Esophagus squamous epithelium (tissue), 4 donors: ENCODE data around the gene SVOPL.

Experiments
- POLR2A ChIP-seq, 4 donors: fragments of 450-650 bp; IDR thresholded peaks; one replicate each; pipeline ENCODE4 v1.6.1; 2017; ENCODE audit warnings: antibody characterized with exemption in 4 of 4, mild to moderate bottlenecking in 4 of 4, moderate library complexity in 3 of 4
- TF ChIP-seq, protein P1 (sequence below), 6 experiments: fragments of 450-650 bp in 4 of 6; fragments of 200-600 bp in 2 of 6; sonication (generic) in 2 of 6; IDR thresholded peaks; one replicate each; pipeline ENCODE4 v1.5.1; 2016 to 2019; ENCODE audit warnings: antibody characterized with exemption in 6 of 6, mild to moderate bottlenecking in 4 of 6, moderate library complexity in 4 of 6

- TF ChIP-seq, protein P1, sequence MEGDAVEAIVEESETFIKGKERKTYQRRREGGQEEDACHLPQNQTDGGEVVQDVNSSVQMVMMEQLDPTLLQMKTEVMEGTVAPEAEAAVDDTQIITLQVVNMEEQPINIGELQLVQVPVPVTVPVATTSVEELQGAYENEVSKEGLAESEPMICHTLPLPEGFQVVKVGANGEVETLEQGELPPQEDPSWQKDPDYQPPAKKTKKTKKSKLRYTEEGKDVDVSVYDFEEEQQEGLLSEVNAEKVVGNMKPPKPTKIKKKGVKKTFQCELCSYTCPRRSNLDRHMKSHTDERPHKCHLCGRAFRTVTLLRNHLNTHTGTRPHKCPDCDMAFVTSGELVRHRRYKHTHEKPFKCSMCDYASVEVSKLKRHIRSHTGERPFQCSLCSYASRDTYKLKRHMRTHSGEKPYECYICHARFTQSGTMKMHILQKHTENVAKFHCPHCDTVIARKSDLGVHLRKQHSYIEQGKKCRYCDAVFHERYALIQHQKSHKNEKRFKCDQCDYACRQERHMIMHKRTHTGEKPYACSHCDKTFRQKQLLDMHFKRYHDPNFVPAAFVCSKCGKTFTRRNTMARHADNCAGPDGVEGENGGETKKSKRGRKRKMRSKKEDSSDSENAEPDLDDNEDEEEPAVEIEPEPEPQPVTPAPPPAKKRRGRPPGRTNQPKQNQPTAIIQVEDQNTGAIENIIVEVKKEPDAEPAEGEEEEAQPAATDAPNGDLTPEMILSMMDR (IDR thresholded peaks at IDR 0.05), result no peak
- no peak for TF ChIP-seq POLR2A (IDR thresholded peaks at IDR 0.05)
Measured at GRCh38 chr7:138691178-138691577, 10.0 kb downstream of the SVOPL start.
